HepG2 (cell line): Measurements from ENCODE around the gene GNG7. TPM values are rescaled to one million over a fixed set of nuclear protein-coding genes. Genes with fewer than 3 reads are reported as not detected.

Experiments used
- CCDC6 ChIP-seq: sonication (generic); formaldehyde crosslinking; IDR thresholded peaks from 2 replicates; pipeline ENCODE4 v1.8.1; 2022; ENCODE audit warnings: mild to moderate bottlenecking, missing genetic modification reagents, moderate library complexity
- CEBPG ChIP-seq: IDR thresholded peaks from 2 replicates; pipeline ENCODE4 v1.6.1; 2016
- DR1 ChIP-seq: sonication (generic); formaldehyde crosslinking; IDR thresholded peaks from 2 replicates; pipeline ENCODE4 v1.8.0; 2021; ENCODE audit warnings: mild to moderate bottlenecking, missing genetic modification reagents, inconsistent platforms
- GTF2F1 ChIP-seq: fragments of 150-350 bp; IDR thresholded peaks from 2 replicates; pipeline ENCODE4 v1.6.1; 2014; ENCODE audit warnings: low read length
- HDAC2 ChIP-seq: sonication (generic); formaldehyde crosslinking; IDR thresholded peaks from 2 replicates; pipeline ENCODE4 v1.4.0; 2020; ENCODE audit warnings: missing genetic modification reagents
- KDM2A ChIP-seq: sonication (generic); formaldehyde crosslinking; IDR thresholded peaks from 2 replicates; pipeline ENCODE4 v1.4.0; 2020; ENCODE audit warnings: low read depth, missing genetic modification reagents, borderline replicate concordance
- KDM4B ChIP-seq: sonication (generic); formaldehyde crosslinking; IDR thresholded peaks from 2 replicates; pipeline ENCODE4 v1.4.0; 2020; ENCODE audit warnings: missing genetic modification reagents
- KDM6A ChIP-seq: IDR thresholded peaks from 2 replicates; pipeline ENCODE4 v1.6.1; 2016; ENCODE audit warnings: low read depth
- MAFK ChIP-seq, 2 experiments: IDR thresholded peaks in 1 of 2; conservative IDR thresholded peaks in 1 of 2; 2 replicates each; pipeline ENCODE4 v1.6.1; 2011; ENCODE audit warnings: improper control_type of control experiment in 2 of 2, low read length in 2 of 2
- MEIS1 ChIP-seq: sonication (generic); formaldehyde crosslinking; IDR thresholded peaks from 2 replicates; pipeline ENCODE4 v1.9.0; 2021; ENCODE audit warnings: mild to moderate bottlenecking, missing genetic modification reagents, moderate library complexity, borderline replicate concordance
- MIER3 ChIP-seq: IDR thresholded peaks from 2 replicates; pipeline ENCODE4 v1.6.1; 2016; ENCODE audit warnings: missing compliant biosample characterization, borderline replicate concordance
- MZF1 ChIP-seq: sonication (generic); formaldehyde crosslinking; IDR thresholded peaks from 2 replicates; pipeline ENCODE4 v1.8.1; 2023; ENCODE audit warnings: mild to moderate bottlenecking, missing genetic modification reagents, borderline replicate concordance
- NFYC ChIP-seq: IDR thresholded peaks from 2 replicates; pipeline ENCODE4 v1.6.1; 2016; ENCODE audit warnings: missing genetic modification reagents, missing compliant biosample characterization
- POLR2AphosphoS5 ChIP-seq: IDR thresholded peaks from 2 replicates; pipeline ENCODE4 v1.6.1; 2012; ENCODE audit warnings: low read depth, low read length
- SYNCRIP ChIP-seq: fragments of 200-400 bp; formaldehyde crosslinking; IDR thresholded peaks from 2 replicates; pipeline ENCODE4 v1.6.1; 2018; ENCODE audit warnings: mild to moderate bottlenecking, low read depth, low read length; ENCODE audit not compliant: insufficient read depth
- TEAD3 ChIP-seq: optimal IDR thresholded peaks from 2 replicates; pipeline ENCODE3; 2016; ENCODE audit warnings: borderline replicate concordance
- ZBTB7B ChIP-seq: sonication (generic); formaldehyde crosslinking; IDR thresholded peaks from 2 replicates; pipeline ENCODE4 v1.4.0; 2020; ENCODE audit warnings: missing genetic modification reagents
- ZNF136 ChIP-seq: sonication (generic); formaldehyde crosslinking; IDR thresholded peaks from 2 replicates; pipeline ENCODE4 v1.8.1; 2022; ENCODE audit warnings: low read depth, mild to moderate bottlenecking, moderate library complexity, missing genetic modification reagents
- ZNF260 ChIP-seq: sonication (generic); formaldehyde crosslinking; IDR thresholded peaks from 2 replicates; pipeline ENCODE4 v1.4.0; 2020; ENCODE audit warnings: missing genetic modification reagents, low read depth, mild to moderate bottlenecking, borderline replicate concordance
- ZNF570 ChIP-seq: sonication (generic); formaldehyde crosslinking; IDR thresholded peaks from 2 replicates; pipeline ENCODE4 v1.4.0; 2020; ENCODE audit warnings: mild to moderate bottlenecking, missing genetic modification reagents, borderline replicate concordance
- ZNF709 ChIP-seq: sonication (generic); formaldehyde crosslinking; IDR thresholded peaks from 2 replicates; pipeline ENCODE4 v1.5.0; 2020; ENCODE audit warnings: mild to moderate bottlenecking, missing genetic modification reagents
- polyA plus RNA-seq, 8 experiments: library from polyadenylated mRNA; depleted of rRNA in 3 of 8; stranded (reverse) in 7 of 8; unstranded in 1 of 8; fragments of >200 nt; fragmentation: Illumina TruSeq in 4 of 8; extraction: Trizol in 4 of 8; gene quantifications; 2 replicates each; pipeline versions ENCODE4 v1.2.1 to v1.2.3, GENCODE V29; 2011 to 2016; ENCODE audit warnings: low read depth in 4 of 8, missing spikeins in 1 of 8, mixed read lengths in 1 of 8; ENCODE audit not compliant: insufficient read depth in 1 of 8
- total RNA-seq, 5 experiments: library from RNA; depleted of rRNA; stranded (reverse); fragments of >200 nt; fragmentation: Illumina TruSeq; extraction: Trizol; gene quantifications; 2 replicates each; pipeline ENCODE4 v1.2.3, GENCODE V29; 2016; ENCODE audit warnings: low read depth in 1 of 5
- TF ChIP-seq, protein P1 (sequence below): sonication (generic); formaldehyde crosslinking; IDR thresholded peaks from 2 replicates; pipeline ENCODE4 v1.8.0; 2022; ENCODE audit warnings: mild to moderate bottlenecking, missing genetic modification reagents, borderline replicate concordance
- TF ChIP-seq, protein P2 (sequence below): IDR thresholded peaks from 2 replicates; pipeline ENCODE4 v1.6.1; 2018; ENCODE audit warnings: missing genetic modification reagents, mild to moderate bottlenecking, missing compliant biosample characterization
- TF ChIP-seq, protein P3 (sequence below): sonication (generic); formaldehyde crosslinking; IDR thresholded peaks from 2 replicates; pipeline ENCODE4 v1.8.1; 2023; ENCODE audit warnings: mild to moderate bottlenecking, missing genetic modification reagents, borderline replicate concordance
- TF ChIP-seq, protein P4 (sequence below): sonication (generic); formaldehyde crosslinking; IDR thresholded peaks from 2 replicates; pipeline ENCODE4 v1.8.1; 2023; ENCODE audit warnings: missing genetic modification reagents, inconsistent platforms, borderline replicate concordance
- TF ChIP-seq, protein P5 (sequence below): sonication (generic); formaldehyde crosslinking; IDR thresholded peaks from 2 replicates; pipeline ENCODE4 v1.5.1; 2020; ENCODE audit warnings: missing genetic modification reagents, mild to moderate bottlenecking, borderline replicate concordance

Gene GNG7
- total and polyA plus RNA-seq, 2 of the 13 experiments (the other 11 are each of a cell fraction or from before 2014, with no cell fraction given) = 1.4 to 3.3 TPM

DNA sequence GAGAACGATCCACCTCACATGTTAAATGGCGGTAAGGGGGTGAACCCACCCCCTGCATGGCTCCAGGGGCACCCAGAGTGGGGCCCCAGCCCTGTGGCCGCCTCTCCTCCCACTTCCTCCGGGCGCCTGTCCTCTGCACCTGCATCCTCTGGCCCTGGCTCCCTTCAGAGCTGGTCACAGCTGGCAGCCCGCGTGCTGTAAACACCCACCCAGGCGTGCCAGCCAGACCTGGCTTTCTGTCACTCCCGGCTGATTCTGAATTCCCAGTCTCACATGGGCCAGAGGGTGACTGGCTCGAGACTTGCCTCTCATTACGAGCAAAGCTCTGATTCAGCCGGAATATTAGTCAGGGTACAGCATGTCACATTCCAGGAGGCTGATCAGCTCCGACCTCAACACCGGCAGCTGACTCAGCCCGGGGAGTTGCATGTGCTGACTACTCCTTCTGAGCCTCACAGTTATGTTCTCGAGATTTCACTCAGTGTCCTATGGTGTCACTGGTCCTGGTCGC, 75.1 kb downstream of the GNG7 start (continued):
- TF ChIP-seq MIER3 (CRISPR knock-in tag) = no peak
- TF ChIP-seq ZBTB7B (CRISPR knock-in tag) = no peak
- TF ChIP-seq POLR2AphosphoS5 = no peak
- TF ChIP-seq MAFK (conservative IDR thresholded peaks at IDR 0.05 in 1 of 2, IDR thresholded peaks at IDR 0.05 in 1 of 2; ENCODE audit: low read length in 2 of 2) = peak; percentile 20 to 34; a peak in 2 of 4 replicates
- no peak for TF ChIP-seq NFYC
- no peak for TF ChIP-seq CCDC6 (CRISPR knock-in tag)
- TF ChIP-seq HDAC2 (CRISPR knock-in tag) = no peak
- TF ChIP-seq, protein P1, sequence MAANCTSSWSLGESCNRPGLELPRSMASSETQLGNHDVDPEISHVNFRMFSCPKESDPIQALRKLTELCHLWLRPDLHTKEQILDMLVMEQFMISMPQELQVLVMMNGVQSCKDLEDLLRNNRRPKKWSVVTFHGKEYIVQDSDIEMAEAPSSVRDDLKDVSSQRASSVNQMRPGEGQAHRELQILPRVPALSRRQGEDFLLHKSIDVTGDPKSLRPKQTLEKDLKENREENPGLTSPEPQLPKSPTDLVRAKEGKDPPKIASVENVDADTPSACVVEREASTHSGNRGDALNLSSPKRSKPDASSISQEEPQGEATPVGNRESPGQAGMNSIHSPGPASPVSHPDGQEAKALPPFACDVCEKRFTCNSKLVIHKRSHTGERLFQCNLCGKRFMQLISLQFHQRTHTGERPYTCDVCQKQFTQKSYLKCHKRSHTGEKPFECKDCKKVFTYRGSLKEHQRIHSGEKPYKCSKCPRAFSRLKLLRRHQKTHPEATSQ (CRISPR knock-in tag) = no peak
- TF ChIP-seq, protein P2, sequence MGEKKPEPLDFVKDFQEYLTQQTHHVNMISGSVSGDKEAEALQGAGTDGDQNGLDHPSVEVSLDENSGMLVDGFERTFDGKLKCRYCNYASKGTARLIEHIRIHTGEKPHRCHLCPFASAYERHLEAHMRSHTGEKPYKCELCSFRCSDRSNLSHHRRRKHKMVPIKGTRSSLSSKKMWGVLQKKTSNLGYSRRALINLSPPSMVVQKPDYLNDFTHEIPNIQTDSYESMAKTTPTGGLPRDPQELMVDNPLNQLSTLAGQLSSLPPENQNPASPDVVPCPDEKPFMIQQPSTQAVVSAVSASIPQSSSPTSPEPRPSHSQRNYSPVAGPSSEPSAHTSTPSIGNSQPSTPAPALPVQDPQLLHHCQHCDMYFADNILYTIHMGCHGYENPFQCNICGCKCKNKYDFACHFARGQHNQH (CRISPR knock-in tag) = 0 out of 2 replicates have a peak, but pooled peaks have one; percentile 67
- no peak for TF ChIP-seq MZF1 (CRISPR knock-in tag)
- TF ChIP-seq SYNCRIP = no peak
- TF ChIP-seq KDM4B (CRISPR knock-in tag) = no peak
- TF ChIP-seq ZNF136 = no peak
- no peak for TF ChIP-seq DR1 (CRISPR knock-in tag)
- no peak for TF ChIP-seq ZNF570 (CRISPR knock-in tag)
- no peak for TF ChIP-seq CEBPG
- TF ChIP-seq, protein P3, sequence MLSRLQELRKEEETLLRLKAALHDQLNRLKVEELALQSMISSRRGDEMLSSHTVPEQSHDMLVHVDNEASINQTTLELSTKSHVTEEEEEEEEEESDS (CRISPR knock-in tag) = no peak
- TF ChIP-seq GTF2F1 = no peak
- TF ChIP-seq, protein P4, sequence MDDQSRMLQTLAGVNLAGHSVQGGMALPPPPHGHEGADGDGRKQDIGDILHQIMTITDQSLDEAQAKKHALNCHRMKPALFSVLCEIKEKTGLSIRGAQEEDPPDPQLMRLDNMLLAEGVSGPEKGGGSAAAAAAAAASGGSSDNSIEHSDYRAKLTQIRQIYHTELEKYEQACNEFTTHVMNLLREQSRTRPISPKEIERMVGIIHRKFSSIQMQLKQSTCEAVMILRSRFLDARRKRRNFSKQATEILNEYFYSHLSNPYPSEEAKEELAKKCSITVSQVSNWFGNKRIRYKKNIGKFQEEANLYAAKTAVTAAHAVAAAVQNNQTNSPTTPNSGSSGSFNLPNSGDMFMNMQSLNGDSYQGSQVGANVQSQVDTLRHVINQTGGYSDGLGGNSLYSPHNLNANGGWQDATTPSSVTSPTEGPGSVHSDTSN = no peak
- TF ChIP-seq ZNF260 (CRISPR knock-in tag) = no peak
- no peak for TF ChIP-seq KDM6A
- TF ChIP-seq ZNF709 = no peak
- peak; percentile 96 for TF ChIP-seq TEAD3 (CRISPR knock-in tag)
- TF ChIP-seq KDM2A (CRISPR knock-in tag) = no peak
- TF ChIP-seq, protein P5, sequence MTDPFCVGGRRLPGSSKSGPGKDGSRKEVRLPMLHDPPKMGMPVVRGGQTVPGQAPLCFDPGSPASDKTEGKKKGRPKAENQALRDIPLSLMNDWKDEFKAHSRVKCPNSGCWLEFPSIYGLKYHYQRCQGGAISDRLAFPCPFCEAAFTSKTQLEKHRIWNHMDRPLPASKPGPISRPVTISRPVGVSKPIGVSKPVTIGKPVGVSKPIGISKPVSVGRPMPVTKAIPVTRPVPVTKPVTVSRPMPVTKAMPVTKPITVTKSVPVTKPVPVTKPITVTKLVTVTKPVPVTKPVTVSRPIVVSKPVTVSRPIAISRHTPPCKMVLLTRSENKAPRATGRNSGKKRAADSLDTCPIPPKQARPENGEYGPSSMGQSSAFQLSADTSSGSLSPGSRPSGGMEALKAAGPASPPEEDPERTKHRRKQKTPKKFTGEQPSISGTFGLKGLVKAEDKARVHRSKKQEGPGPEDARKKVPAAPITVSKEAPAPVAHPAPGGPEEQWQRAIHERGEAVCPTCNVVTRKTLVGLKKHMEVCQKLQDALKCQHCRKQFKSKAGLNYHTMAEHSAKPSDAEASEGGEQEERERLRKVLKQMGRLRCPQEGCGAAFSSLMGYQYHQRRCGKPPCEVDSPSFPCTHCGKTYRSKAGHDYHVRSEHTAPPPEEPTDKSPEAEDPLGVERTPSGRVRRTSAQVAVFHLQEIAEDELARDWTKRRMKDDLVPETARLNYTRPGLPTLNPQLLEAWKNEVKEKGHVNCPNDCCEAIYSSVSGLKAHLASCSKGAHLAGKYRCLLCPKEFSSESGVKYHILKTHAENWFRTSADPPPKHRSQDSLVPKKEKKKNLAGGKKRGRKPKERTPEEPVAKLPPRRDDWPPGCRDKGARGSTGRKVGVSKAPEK = no peak
- no peak for TF ChIP-seq MEIS1 (CRISPR knock-in tag)
